ENCODE results near the gene MYO3A.
"Not testable (repeated sequence)": the region's sequence is repeated elsewhere in the genome, so short reads cannot be mapped to it uniquely, and the experiment has no call there.

The MYO3A gene

GRCh38 chr10:25952857-25953256 is 18.8 kb downstream of the MYO3A start:
- Mint-ChIP-seq H3K36me3 (ENCODE audit: low read depth) (no peaks in the 10 kb centered on the region), H3K4me3 (no peak overlapping the region), H3K9me3 (no peaks in the 10 kb centered on the region), H3K27me3 (no peaks in the 10 kb centered on the region), H3K4me1 (ENCODE audit: low read depth) (no peaks in the 10 kb centered on the region), H3K27ac (no peak overlapping the region)
- intact Hi-C loops (cut with micrococcal nuclease) = no loop called here

- Mint-ChIP-seq H3K27ac (no peak overlapping the region), H3K4me3 (no peak overlapping the region), H3K27me3 (no peaks in the 10 kb centered on the region), H3K9me3 (no peaks in the 10 kb centered on the region), H3K4me1 (ENCODE audit: low read depth) (no peaks in the 10 kb centered on the region), H3K36me3 (ENCODE audit: low read depth) (no peaks in the 10 kb centered on the region)
- intact Hi-C loops (cut with micrococcal nuclease) = no loop called here
Measured at GRCh38 chr10:25954851-25955250, 20.8 kb downstream of the MYO3A start.

GRCh38 chr10:25959540-25960232 is 25.7 kb downstream of the MYO3A start:
- no peak overlapping the region for H3K27ac Mint-ChIP-seq
- no peak overlapping the region for H3K4me3 Mint-ChIP-seq
- H3K4me1 Mint-ChIP-seq (ENCODE audit: low read depth) = no peaks in the 10 kb centered on the region
- no peaks in the 10 kb centered on the region for H3K27me3 Mint-ChIP-seq
- H3K9me3 Mint-ChIP-seq = no peaks in the 10 kb centered on the region
- H3K36me3 Mint-ChIP-seq (ENCODE audit: low read depth) = no peaks in the 10 kb centered on the region
- intact Hi-C loops (cut with micrococcal nuclease) = no loop called here

DNA sequence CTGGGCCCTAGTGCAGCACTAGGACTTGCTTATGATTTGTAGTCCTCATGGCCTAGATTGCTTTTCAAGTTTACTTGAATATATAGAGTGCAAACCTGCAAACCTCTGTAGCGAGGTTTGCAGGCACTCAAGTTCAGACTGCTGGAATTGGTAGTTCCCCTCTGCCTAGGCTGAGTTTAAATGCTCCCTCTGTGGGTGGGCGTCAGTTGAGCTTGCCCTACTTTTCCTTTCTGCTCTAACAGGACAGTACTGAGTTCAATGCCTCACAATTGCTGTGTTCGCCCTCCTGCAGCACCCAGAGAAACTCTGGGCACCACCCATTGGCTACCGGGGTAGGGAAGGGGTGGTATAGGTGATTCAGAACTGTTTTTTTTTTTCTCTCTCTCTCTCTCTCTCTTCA is 31.6 kb downstream of the MYO3A start:
- Mint-ChIP-seq H3K36me3 (ENCODE audit: low read depth) (no peaks in the 10 kb centered on the region), H3K27me3 (no peaks in the 10 kb centered on the region), H3K4me3 (no peak overlapping the region), H3K27ac (no peak overlapping the region), H3K4me1 (ENCODE audit: low read depth) (no peaks in the 10 kb centered on the region), H3K9me3 (no peaks in the 10 kb centered on the region)
- intact Hi-C loops (cut with micrococcal nuclease) = no loop called here

- H3K4me1 Mint-ChIP-seq (ENCODE audit: low read depth) = no peaks in the 10 kb centered on the region
Measured at GRCh38 chr10:25966844-25967243, 32.8 kb downstream of the MYO3A start.

GRCh38 chr10:25972631-25973030 is 38.6 kb downstream of the MYO3A start:
- no peak overlapping the region for H3K4me3 Mint-ChIP-seq
- H3K36me3 Mint-ChIP-seq (ENCODE audit: low read depth) = no peaks in the 10 kb centered on the region
- peaks cover 3% of the 10 kb centered on the region for H3K27me3 Mint-ChIP-seq
- no peaks in the 10 kb centered on the region for H3K9me3 Mint-ChIP-seq
- no peaks in the 10 kb centered on the region for H3K4me1 Mint-ChIP-seq (ENCODE audit: low read depth)
- intact Hi-C loops (cut with micrococcal nuclease) = no loop called here
- no peak overlapping the region for H3K27ac Mint-ChIP-seq

More at GRCh38 chr10:25966844-25967243, 32.8 kb downstream of the MYO3A start:
- H3K4me3 Mint-ChIP-seq = no peak overlapping the region
- no peaks in the 10 kb centered on the region for H3K9me3 Mint-ChIP-seq
- intact Hi-C loops (cut with micrococcal nuclease) = no loop called here
- no peaks in the 10 kb centered on the region for H3K36me3 Mint-ChIP-seq (ENCODE audit: low read depth)
- peaks cover 2% of the 10 kb centered on the region for H3K27me3 Mint-ChIP-seq
- no peak overlapping the region for H3K27ac Mint-ChIP-seq

DNA sequence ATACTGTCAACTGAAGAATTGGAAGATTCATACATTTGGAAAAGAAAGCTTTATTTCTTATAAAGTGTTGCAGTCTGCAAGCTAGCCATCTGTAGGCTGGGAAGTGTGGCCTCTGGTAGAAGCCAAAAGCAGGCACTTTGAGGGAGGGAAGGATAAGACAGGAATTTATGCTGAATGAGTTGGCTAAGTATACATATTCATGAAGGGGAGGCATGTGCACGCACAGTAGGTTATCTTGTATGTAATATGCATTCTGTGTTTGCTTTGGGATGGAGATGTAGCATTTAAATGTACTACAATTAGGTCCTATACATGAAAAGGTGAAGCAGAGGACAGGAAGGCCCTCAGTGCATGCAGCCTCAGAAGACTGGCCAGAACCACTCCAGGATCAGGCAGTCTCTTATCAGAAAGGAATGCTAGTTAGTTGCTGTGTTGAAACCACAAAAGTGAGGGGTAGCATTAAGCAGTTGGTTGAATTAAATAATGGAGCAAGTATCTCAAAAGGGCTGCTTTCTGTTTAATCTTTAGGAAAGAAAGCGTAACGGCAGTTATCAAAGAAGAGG is 40.9 kb downstream of the MYO3A start:
- H3K9me3 Mint-ChIP-seq = no peaks in the 10 kb centered on the region
- H3K36me3 Mint-ChIP-seq (ENCODE audit: low read depth) = no peaks in the 10 kb centered on the region
- H3K27me3 Mint-ChIP-seq = peaks cover 3% of the 10 kb centered on the region
- H3K4me3 Mint-ChIP-seq = no peak overlapping the region
- intact Hi-C loops (cut with micrococcal nuclease) = no loop called here
- no peak overlapping the region for H3K27ac Mint-ChIP-seq
- H3K4me1 Mint-ChIP-seq (ENCODE audit: low read depth) = no peaks in the 10 kb centered on the region

DNA sequence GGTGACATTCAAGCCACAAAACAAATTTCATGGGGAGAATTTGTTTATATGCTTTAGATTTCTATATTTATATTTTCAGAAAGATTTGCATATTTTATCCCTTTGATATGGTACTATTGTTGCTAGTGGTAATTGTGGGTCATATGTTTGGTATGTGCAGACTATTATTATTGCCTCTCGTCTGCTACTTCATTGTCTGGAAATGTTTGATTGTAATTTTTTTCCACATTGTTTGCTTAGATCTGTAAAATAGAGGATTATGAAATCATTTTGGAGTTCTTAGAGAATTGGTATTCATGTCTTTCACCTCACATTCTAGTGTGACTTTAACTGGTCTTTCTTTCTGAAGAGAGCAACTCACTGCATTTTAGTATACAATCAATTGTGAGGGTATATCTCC is 44.7 kb downstream of the MYO3A start:
- Mint-ChIP-seq H3K4me1 (ENCODE audit: low read depth) (no peaks in the 10 kb centered on the region), H3K4me3 (no peak overlapping the region), H3K27ac (no peak overlapping the region), H3K36me3 (ENCODE audit: low read depth) (no peaks in the 10 kb centered on the region), H3K9me3 (no peaks in the 10 kb centered on the region), H3K27me3 (no peaks in the 10 kb centered on the region)
- intact Hi-C loops (cut with micrococcal nuclease) = no loop called here

DNA sequence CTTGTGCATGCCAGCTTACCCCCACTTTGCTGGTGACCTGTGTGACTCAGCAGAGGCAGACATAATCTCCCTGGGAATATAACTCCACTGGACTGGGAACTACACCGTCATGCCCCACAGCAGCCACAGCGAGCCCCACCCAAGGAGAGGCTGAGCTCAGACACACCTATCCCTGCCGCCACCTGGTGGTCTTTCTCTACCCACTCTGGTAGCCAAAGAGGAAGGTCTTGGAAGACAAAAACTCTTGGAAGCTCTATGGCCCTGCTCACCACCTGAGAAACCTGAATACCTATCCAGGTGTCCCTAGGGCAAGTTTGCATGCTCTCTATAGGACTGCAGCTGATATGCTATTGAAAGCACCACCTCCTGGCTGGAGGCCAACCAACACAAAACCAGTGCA is 48.1 kb downstream of the MYO3A start:
- no peaks in the 10 kb centered on the region for H3K9me3 Mint-ChIP-seq
- no peaks in the 10 kb centered on the region for H3K27me3 Mint-ChIP-seq
- intact Hi-C loops (cut with micrococcal nuclease) = no loop called here
- H3K4me1 Mint-ChIP-seq (ENCODE audit: low read depth) = no peaks in the 10 kb centered on the region
- H3K27ac Mint-ChIP-seq = no peak overlapping the region
- H3K36me3 Mint-ChIP-seq (ENCODE audit: low read depth) = no peaks in the 10 kb centered on the region
- no peak overlapping the region for H3K4me3 Mint-ChIP-seq

- Mint-ChIP-seq H3K4me3 (no peak overlapping the region), H3K27me3 (no peaks in the 10 kb centered on the region), H3K36me3 (ENCODE audit: low read depth) (no peaks in the 10 kb centered on the region), H3K27ac (no peak overlapping the region), H3K4me1 (ENCODE audit: low read depth) (no peaks in the 10 kb centered on the region), H3K9me3 (no peaks in the 10 kb centered on the region)
- intact Hi-C loops (cut with micrococcal nuclease) = no loop called here
Measured at GRCh38 chr10:25988583-25988982, 54.6 kb downstream of the MYO3A start.

GRCh38 chr10:25989951-25990350 is 55.9 kb downstream of the MYO3A start:
- intact Hi-C loops (cut with micrococcal nuclease) = no loop called here
- Mint-ChIP-seq H3K27me3 (no peaks in the 10 kb centered on the region), H3K4me1 (ENCODE audit: low read depth) (no peaks in the 10 kb centered on the region), H3K4me3 (no peak overlapping the region), H3K9me3 (no peaks in the 10 kb centered on the region), H3K36me3 (ENCODE audit: low read depth) (no peaks in the 10 kb centered on the region), H3K27ac (no peak overlapping the region)

DNA sequence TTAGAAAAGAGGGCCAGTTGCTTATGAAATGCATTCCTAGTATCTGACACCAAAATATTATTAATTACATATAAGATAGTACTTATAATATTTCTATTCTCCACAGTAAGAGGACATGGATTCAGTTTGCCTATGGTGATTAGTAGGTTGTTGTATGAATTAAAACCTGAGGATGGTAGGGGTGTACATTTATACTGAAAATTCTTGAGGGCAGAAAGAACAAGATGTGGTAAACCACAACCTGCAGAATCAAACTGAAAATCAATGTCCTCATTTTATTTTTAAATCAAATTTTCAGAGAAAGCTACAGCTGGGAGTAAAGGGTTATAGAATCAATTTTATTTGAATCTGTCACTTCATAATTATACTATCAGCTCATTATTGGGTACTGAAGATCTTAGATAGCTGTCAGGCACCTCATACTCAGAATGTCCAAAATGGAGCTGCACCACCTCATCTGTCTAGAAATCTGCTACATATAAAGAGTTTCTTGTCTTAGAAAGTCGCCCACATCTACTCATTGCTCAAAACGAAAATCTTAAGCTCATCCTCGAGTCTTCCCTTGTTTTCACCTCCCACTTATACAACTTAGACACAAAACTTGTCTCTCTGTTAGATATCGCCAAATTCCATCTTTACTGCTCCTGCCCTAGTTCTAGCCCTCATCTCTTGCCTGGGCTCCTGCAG is 65.4 kb downstream of the MYO3A start:
- Mint-ChIP-seq H3K36me3 (ENCODE audit: low read depth) (no peaks in the 10 kb centered on the region), H3K27ac (no peak overlapping the region), H3K4me1 (ENCODE audit: low read depth) (no peaks in the 10 kb centered on the region), H3K4me3 (no peak overlapping the region), H3K9me3 (no peaks in the 10 kb centered on the region), H3K27me3 (peaks cover 3% of the 10 kb centered on the region)
- intact Hi-C loops (cut with micrococcal nuclease) = no loop called here

DNA sequence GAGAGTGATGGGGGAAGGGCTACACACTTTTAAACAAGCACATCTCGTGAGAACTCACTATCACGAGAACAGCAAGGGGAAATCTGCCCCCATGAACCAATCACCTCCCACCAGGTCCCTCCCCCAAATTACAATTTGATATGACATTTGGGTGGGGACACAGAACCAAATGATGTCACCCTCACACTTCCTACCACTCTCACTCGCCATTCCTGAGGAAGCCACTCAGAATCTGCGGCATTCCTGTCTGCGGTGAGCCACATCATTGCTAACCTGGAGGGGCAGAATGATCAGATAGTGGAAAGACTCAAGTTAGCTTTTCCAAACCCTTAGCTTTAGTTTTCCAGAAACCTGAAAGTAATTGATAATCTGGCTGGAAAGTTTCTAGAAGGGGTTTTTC is 66.9 kb downstream of the MYO3A start:
- Mint-ChIP-seq H3K4me3 (no peak overlapping the region), H3K27ac (no peak overlapping the region), H3K27me3 (peaks cover 3% of the 10 kb centered on the region), H3K4me1 (ENCODE audit: low read depth) (no peaks in the 10 kb centered on the region), H3K9me3 (no peaks in the 10 kb centered on the region), H3K36me3 (ENCODE audit: low read depth) (no peaks in the 10 kb centered on the region)
- intact Hi-C loops (cut with micrococcal nuclease) = no loop called here

DNA sequence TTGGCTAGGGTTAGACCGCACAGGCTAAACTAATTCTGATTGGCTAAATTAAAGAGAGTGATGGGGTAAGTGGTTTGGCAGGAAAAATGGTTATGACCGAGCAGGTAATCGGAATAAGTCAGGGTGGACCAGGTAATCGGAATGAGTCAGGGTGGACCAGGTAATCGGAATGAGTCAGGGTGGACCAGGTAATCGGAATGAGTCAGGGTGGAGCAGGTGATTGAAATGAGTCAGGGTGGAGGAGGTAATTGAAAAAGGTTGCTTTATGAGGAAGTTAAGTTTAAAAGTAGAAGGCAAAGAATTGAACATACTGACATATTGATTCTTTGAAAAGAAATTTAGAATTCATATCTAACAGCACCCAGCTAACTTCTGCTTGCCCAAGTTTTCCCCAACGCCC is 68.4 kb downstream of the MYO3A start:
- H3K27ac Mint-ChIP-seq; H3K4me3 Mint-ChIP-seq; H3K9me3 Mint-ChIP-seq; H3K36me3 Mint-ChIP-seq (ENCODE audit: low read depth); H3K4me1 Mint-ChIP-seq (ENCODE audit: low read depth); H3K27me3 Mint-ChIP-seq; intact Hi-C loops (cut with micrococcal nuclease): not testable (repeated sequence)

- H3K36me3 Mint-ChIP-seq (ENCODE audit: low read depth) = no peaks in the 10 kb centered on the region
- no peak overlapping the region for H3K27ac Mint-ChIP-seq
- H3K27me3 Mint-ChIP-seq = no peaks in the 10 kb centered on the region
- intact Hi-C loops (cut with micrococcal nuclease) = no loop called here
- H3K9me3 Mint-ChIP-seq = no peaks in the 10 kb centered on the region
- no peak overlapping the region for H3K4me3 Mint-ChIP-seq
- no peaks in the 10 kb centered on the region for H3K4me1 Mint-ChIP-seq (ENCODE audit: low read depth)
Measured at GRCh38 chr10:26015092-26015491, 81.1 kb downstream of the MYO3A start.
